Breast epithelium (tissue), 3 donors: ENCODE data around the gene SEH1L.

Source experiments
- POLR2AphosphoS5 ChIP-seq, 3 donors: sonication (generic); formaldehyde crosslinking; IDR thresholded peaks; one replicate each; pipeline ENCODE4 v1.6.1; 2017; ENCODE audit warnings: antibody characterized with exemption in 3 of 3
- TF ChIP-seq, protein P1 (sequence below), 3 donors: fragments of 450-650 bp; IDR thresholded peaks; one replicate each; pipeline ENCODE4 v1.5.1; 2016 to 2017; ENCODE audit warnings: antibody characterized with exemption in 3 of 3, mild to moderate bottlenecking in 3 of 3, moderate library complexity in 3 of 3

DNA sequence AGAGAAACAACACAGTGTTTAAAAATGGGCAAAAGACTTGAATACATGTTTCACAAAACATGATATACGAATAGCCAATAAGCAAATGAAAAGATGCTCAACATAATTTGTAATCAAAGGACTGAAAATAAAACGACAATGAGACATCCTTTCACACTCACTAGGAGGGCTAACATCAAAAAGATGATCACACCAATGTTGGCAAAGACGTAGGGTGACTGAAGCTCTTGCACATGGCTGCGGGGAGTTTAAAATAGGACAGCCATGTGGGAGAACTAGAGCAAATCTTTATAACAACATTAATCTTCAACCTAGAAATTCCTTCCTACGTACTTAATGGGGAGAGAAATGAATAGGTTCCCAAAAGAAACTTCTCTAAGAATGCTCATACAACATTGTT is 19.2 kb upstream of the SEH1L start:
- TF ChIP-seq, protein P1, sequence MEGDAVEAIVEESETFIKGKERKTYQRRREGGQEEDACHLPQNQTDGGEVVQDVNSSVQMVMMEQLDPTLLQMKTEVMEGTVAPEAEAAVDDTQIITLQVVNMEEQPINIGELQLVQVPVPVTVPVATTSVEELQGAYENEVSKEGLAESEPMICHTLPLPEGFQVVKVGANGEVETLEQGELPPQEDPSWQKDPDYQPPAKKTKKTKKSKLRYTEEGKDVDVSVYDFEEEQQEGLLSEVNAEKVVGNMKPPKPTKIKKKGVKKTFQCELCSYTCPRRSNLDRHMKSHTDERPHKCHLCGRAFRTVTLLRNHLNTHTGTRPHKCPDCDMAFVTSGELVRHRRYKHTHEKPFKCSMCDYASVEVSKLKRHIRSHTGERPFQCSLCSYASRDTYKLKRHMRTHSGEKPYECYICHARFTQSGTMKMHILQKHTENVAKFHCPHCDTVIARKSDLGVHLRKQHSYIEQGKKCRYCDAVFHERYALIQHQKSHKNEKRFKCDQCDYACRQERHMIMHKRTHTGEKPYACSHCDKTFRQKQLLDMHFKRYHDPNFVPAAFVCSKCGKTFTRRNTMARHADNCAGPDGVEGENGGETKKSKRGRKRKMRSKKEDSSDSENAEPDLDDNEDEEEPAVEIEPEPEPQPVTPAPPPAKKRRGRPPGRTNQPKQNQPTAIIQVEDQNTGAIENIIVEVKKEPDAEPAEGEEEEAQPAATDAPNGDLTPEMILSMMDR (IDR thresholded peaks at IDR 0.05): no peak
- TF ChIP-seq POLR2AphosphoS5 (IDR thresholded peaks at IDR 0.05): no peak
